HEK293T (cell line): ENCODE data around the gene USP49.

Source experiments
- CTCF ChIA-PET: fragments of 350-600 bp; formaldehyde crosslinking; extraction: SDS; loops from one replicate; lab custom pipeline; 2021; ENCODE audit warnings: antibody characterized with exemption, inconsistent platforms; lab: Yijun Ruan, JAX
- POLR2A ChIA-PET: fragments of 350-600 bp; formaldehyde crosslinking; extraction: SDS; loops from one replicate; lab custom pipeline; 2020; ENCODE audit warnings: antibody characterized with exemption, inconsistent platforms; lab: Yijun Ruan, JAX
- DNase-seq: peaks from one replicate; pipeline ENCODE4 v3.0.0; 2012; ENCODE audit warnings: mixed read lengths; ENCODE audit errors: extremely low spot score
- ARNT ChIP-seq: fragments of 450-650 bp; IDR thresholded peaks from 2 replicates; pipeline ENCODE4 v1.6.1; 2017; ENCODE audit warnings: mild to moderate bottlenecking
- BHLHE40 ChIP-seq: fragments of 450-650 bp; IDR thresholded peaks from 2 replicates; pipeline ENCODE4 v1.6.1; 2016; ENCODE audit warnings: mild to moderate bottlenecking, moderate library complexity, borderline replicate concordance
- CTBP1 ChIP-seq: fragments of 450-650 bp; IDR thresholded peaks from 2 replicates; pipeline ENCODE4 v1.6.1; 2016; ENCODE audit warnings: borderline replicate concordance
- ELF4 ChIP-seq: fragments of 450-650 bp; IDR thresholded peaks from 2 replicates; pipeline ENCODE4 v1.6.1; 2017; ENCODE audit warnings: antibody characterized with exemption
- FOXA1 ChIP-seq: fragments of 450-650 bp; IDR thresholded peaks from 2 replicates; pipeline ENCODE4 v1.6.1; 2016; ENCODE audit warnings: mild to moderate bottlenecking
- FOXK2 ChIP-seq: fragments of 450-650 bp; IDR thresholded peaks from 2 replicates; pipeline ENCODE4 v1.6.1; 2016; ENCODE audit warnings: mild to moderate bottlenecking
- FOXM1 ChIP-seq: fragments of 450-650 bp; IDR thresholded peaks from 2 replicates; pipeline ENCODE4 v1.6.1; 2017; ENCODE audit warnings: mild to moderate bottlenecking, borderline replicate concordance
- HDGF ChIP-seq: fragments of 450-650 bp; IDR thresholded peaks from 2 replicates; pipeline ENCODE4 v1.6.1; 2017; ENCODE audit warnings: antibody characterized with exemption, borderline replicate concordance
- L3MBTL2 ChIP-seq: fragments of 450-650 bp; conservative IDR thresholded peaks from 2 replicates; pipeline ENCODE4 v1.6.1; 2016; ENCODE audit warnings: mild to moderate bottlenecking
- LEF1 ChIP-seq: fragments of 450-650 bp; IDR thresholded peaks from 2 replicates; pipeline ENCODE4 v1.6.1; 2017; ENCODE audit warnings: mild to moderate bottlenecking, borderline replicate concordance
- NFRKB ChIP-seq: fragments of 450-650 bp; IDR thresholded peaks from 2 replicates; pipeline ENCODE4 v1.6.1; 2016; ENCODE audit warnings: mild to moderate bottlenecking, moderate library complexity
- PKNOX1 ChIP-seq: fragments of 450-650 bp; IDR thresholded peaks from 2 replicates; pipeline ENCODE4 v1.6.1; 2016
- SP1 ChIP-seq: fragments of 450-650 bp; IDR thresholded peaks from 2 replicates; pipeline ENCODE4 v1.6.1; 2017
- SUZ12 ChIP-seq: fragments of 450-650 bp; IDR thresholded peaks from 2 replicates; pipeline ENCODE4 v1.6.1; 2016; ENCODE audit warnings: mild to moderate bottlenecking
- TARDBP ChIP-seq: fragments of 450-650 bp; IDR thresholded peaks from 2 replicates; pipeline ENCODE4 v1.6.1; 2016
- ZNF384 ChIP-seq: fragments of 450-650 bp; IDR thresholded peaks from 2 replicates; pipeline ENCODE4 v1.6.1; 2016

Gene USP49

DNA sequence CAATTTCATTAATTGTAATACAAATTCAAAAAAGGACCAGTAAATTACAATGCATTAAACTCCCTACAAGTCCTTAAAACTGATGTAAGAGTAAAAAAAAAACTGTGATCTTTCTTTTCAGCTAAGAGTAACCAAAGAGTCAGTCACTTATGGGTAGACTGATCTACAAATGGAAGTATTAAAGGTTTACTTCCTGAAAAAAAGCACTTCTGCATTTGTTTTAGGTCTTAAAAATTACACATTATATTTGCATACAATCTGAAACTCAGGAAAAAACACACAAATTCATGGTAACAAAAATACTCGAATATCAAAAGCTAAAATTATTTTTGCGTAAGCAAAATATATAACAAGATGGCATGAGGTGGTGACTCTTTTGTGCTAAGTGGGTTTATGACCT lies 23.5 kb downstream of the USP49 start:
- TF ChIP-seq SP1 (no peak), ARNT (no peak), LEF1 (no peak), SUZ12 (no peak), FOXA1 (no peak), HDGF (no peak), FOXK2 (no peak), BHLHE40 (no peak), FOXM1 (no peak), L3MBTL2 (no peak)
- ChIA-PET CTCF (interaction anchor here (0.6 kb wide), 1 partner anchor 110 kb away, joined by 3 read pairs; no protein-coding TSS in a partner anchor), POLR2A (no interaction called here)
- no peak for DNase-seq

DNA sequence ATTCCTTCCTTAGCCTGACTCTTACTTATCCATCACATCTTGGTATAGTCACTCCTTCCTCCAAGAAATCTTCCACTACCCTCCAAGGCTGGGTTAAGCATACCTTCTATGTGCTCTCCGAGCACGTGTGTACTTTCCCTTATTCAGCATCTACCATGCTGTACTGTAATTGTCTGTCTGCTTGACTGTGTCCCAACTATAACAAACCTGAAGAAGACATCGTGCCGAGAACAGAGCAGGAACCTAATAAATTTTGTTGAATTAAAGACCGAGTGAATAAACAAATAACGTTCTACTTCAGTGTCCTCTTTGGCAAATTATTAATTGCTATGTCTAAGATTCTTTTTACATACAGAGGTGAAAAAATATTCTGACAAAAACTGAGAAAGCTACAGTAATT lies 35.8 kb downstream of the USP49 start:
- CTCF ChIA-PET, result no interaction called here
- no peak for DNase-seq
- POLR2A ChIA-PET, result no interaction called here
- no peak for TF ChIP-seq TARDBP
- TF ChIP-seq ZNF384, result no peak
- TF ChIP-seq PKNOX1, result no peak
- TF ChIP-seq L3MBTL2, result no peak

- TF ChIP-seq FOXM1 (no peak), TARDBP (no peak), ZNF384 (no peak), BHLHE40 (no peak), FOXK2 (no peak), LEF1 (no peak), CTBP1 (no peak), SP1 (no peak), L3MBTL2 (no peak), FOXA1 (no peak), SUZ12 (no peak)
- DNase-seq, result no peak
- CTCF ChIA-PET, result no interaction called here
- POLR2A ChIA-PET, result no interaction called here
These were observed 36.5 kb downstream of the USP49 start for GRCh38 chr6:41858703-41859102.

- ChIA-PET CTCF (no interaction called here), POLR2A (no interaction called here)
- no peak for TF ChIP-seq ARNT
- TF ChIP-seq ZNF384, result no peak
- TF ChIP-seq FOXA1, result no peak
- no peak for TF ChIP-seq BHLHE40
- no peak for TF ChIP-seq PKNOX1
- no peak for TF ChIP-seq CTBP1
- no peak for TF ChIP-seq SUZ12
- no peak for TF ChIP-seq FOXM1
- TF ChIP-seq HDGF, result no peak
- no peak for TF ChIP-seq L3MBTL2
- TF ChIP-seq SP1, result no peak
- TF ChIP-seq FOXK2, result no peak
- TF ChIP-seq ELF4, result no peak
- TF ChIP-seq NFRKB, result no peak
- no peak for TF ChIP-seq TARDBP
- TF ChIP-seq LEF1, result no peak
- no peak for DNase-seq
These were observed 44.3 kb downstream of the USP49 start for GRCh38 chr6:41850861-41851260.

GRCh38 chr6:41846666-41847237 lies 48.4 kb downstream of the USP49 start:
- ChIA-PET CTCF (interaction anchor here (0.5 to 1.6 kb wide), 6 partner anchors 20 to 760 kb away, joined by 3 to 8 read pairs (median 4); no protein-coding TSS in a partner anchor), POLR2A (no interaction called here)
- TF ChIP-seq ELF4, result no peak
- TF ChIP-seq LEF1, result no peak
- TF ChIP-seq FOXM1, result no peak
- TF ChIP-seq FOXK2, result no peak
- no peak for TF ChIP-seq CTBP1
- no peak for TF ChIP-seq BHLHE40
- TF ChIP-seq L3MBTL2, result no peak
- no peak for TF ChIP-seq TARDBP
- peak; percentile 67 for DNase-seq

GRCh38 chr6:41843178-41843577 lies 52.0 kb downstream of the USP49 start:
- ChIA-PET CTCF (no interaction called here), POLR2A (no interaction called here)

More at GRCh38 chr6:41843178-41843577, 52.0 kb downstream of the USP49 start:
- TF ChIP-seq SP1 (no peak), HDGF (no peak), ZNF384 (no peak), CTBP1 (no peak), LEF1 (no peak), ARNT (no peak), TARDBP (no peak), ELF4 (no peak), PKNOX1 (no peak), FOXM1 (no peak), L3MBTL2 (no peak), BHLHE40 (no peak), SUZ12 (no peak), FOXA1 (no peak), FOXK2 (no peak), NFRKB (no peak)
- no peak for DNase-seq
